Trophoblast cell (in vitro differentiated cells and primary cell): Measurements from ENCODE around the gene KATNBL1.
A peak's percentile ranks its signal among the peaks of the same experiment; 100 is the strongest.
"Not testable (repeated sequence)": the region's sequence is repeated elsewhere in the genome, so short reads cannot be mapped to it uniquely, and the experiment has no call there.

Source experiments
- DNase-seq, 2 donors: peaks; one replicate each; pipeline ENCODE4 v3.0.0-alpha.2; 2016
- H2AFZ ChIP-seq: 2 replicates; pipeline ENCODE4 v1.6.1; 2013; ENCODE audit warnings: low read length, moderate library complexity, mild to moderate bottlenecking; ENCODE audit not compliant: insufficient read depth, poor library complexity
- H2AK5ac ChIP-seq: 2 replicates; pipeline ENCODE4 v1.6.1; 2013; ENCODE audit warnings: mild to moderate bottlenecking, low read length
- H2BK120ac ChIP-seq: 2 replicates; pipeline ENCODE4 v1.6.1; 2013; ENCODE audit warnings: low read length, mild to moderate bottlenecking, moderate library complexity; ENCODE audit not compliant: insufficient read depth, poor library complexity
- H2BK12ac ChIP-seq: 2 replicates; pipeline ENCODE4 v1.6.1; 2013; ENCODE audit warnings: mild to moderate bottlenecking, low read length, moderate library complexity
- H2BK5ac ChIP-seq: 2 replicates; pipeline ENCODE4 v1.6.1; 2013; ENCODE audit warnings: low read length, low read depth, moderate library complexity, mild to moderate bottlenecking; ENCODE audit not compliant: poor library complexity
- H3K14ac ChIP-seq: 2 replicates; pipeline ENCODE4 v1.6.1; 2013; ENCODE audit warnings: mild to moderate bottlenecking, low read length
- H3K18ac ChIP-seq: 2 replicates; pipeline ENCODE4 v1.6.1; 2013; ENCODE audit warnings: mild to moderate bottlenecking, low read length
- H3K23ac ChIP-seq: 2 replicates; pipeline ENCODE4 v1.6.1; 2013; ENCODE audit warnings: low read length
- H3K27ac ChIP-seq: 2 replicates; pipeline ENCODE4 v1.5.1; 2013; ENCODE audit warnings: low read depth, mild to moderate bottlenecking, inconsistent platforms, low read length, moderate library complexity
- H3K27me3 ChIP-seq: 2 replicates; pipeline ENCODE4 v1.6.1; 2013; ENCODE audit warnings: inconsistent platforms, mild to moderate bottlenecking, low read length, moderate library complexity; ENCODE audit not compliant: insufficient read depth
- H3K36me3 ChIP-seq, 2 experiments: 1 replicate in 1 of 2; 2 replicates in 1 of 2; pipeline ENCODE4 v1.6.1; 2013; ENCODE audit warnings: low read length in 2 of 2, mild to moderate bottlenecking in 2 of 2, moderate library complexity in 1 of 2; ENCODE audit not compliant: insufficient read depth in 2 of 2, control insufficient read depth in 1 of 2
- H3K4ac ChIP-seq: 2 replicates; pipeline ENCODE4 v1.6.1; 2013; ENCODE audit warnings: low read depth, mild to moderate bottlenecking, low read length, moderate library complexity
- H3K4me1 ChIP-seq, 2 experiments: 1 replicate in 1 of 2; 2 replicates in 1 of 2; pipeline ENCODE4 v1.6.1; 2013; ENCODE audit warnings: low read length in 2 of 2, mild to moderate bottlenecking in 2 of 2, moderate library complexity in 1 of 2; ENCODE audit not compliant: insufficient read depth in 2 of 2, control insufficient read depth in 1 of 2
- H3K4me2 ChIP-seq: 2 replicates; pipeline ENCODE4 v1.6.1; 2013; ENCODE audit warnings: inconsistent platforms, mild to moderate bottlenecking, low read length, moderate library complexity
- H3K4me3 ChIP-seq: 2 replicates; pipeline ENCODE4 v1.5.1; 2013; ENCODE audit warnings: mild to moderate bottlenecking, low read depth, low read length, inconsistent platforms
- H3K79me1 ChIP-seq: one replicate; pipeline ENCODE4 v1.6.1; 2013; ENCODE audit warnings: low read length
- H3K79me2 ChIP-seq: 2 replicates; pipeline ENCODE4 v1.6.1; 2013; ENCODE audit warnings: low read length, mild to moderate bottlenecking; ENCODE audit not compliant: control insufficient read depth, insufficient read depth, poor library complexity
- H3K9ac ChIP-seq: 2 replicates; pipeline ENCODE4 v1.6.1; 2013; ENCODE audit warnings: mild to moderate bottlenecking, low read length
- H3K9me3 ChIP-seq: 2 replicates; pipeline ENCODE4 v1.6.1; 2013; ENCODE audit warnings: low read depth, mild to moderate bottlenecking, control low read depth, inconsistent platforms, low read length; ENCODE audit not compliant: insufficient read depth
- H4K12ac ChIP-seq: 2 replicates; pipeline ENCODE4 v1.6.1; 2013; ENCODE audit warnings: low read depth, mild to moderate bottlenecking, low read length, moderate library complexity
- H4K8ac ChIP-seq: 2 replicates; pipeline ENCODE4 v1.6.1; 2013; ENCODE audit warnings: low read depth, mild to moderate bottlenecking, low read length, moderate library complexity
- H4K91ac ChIP-seq: one replicate; pipeline ENCODE4 v1.6.1; 2013; ENCODE audit warnings: low read depth, mild to moderate bottlenecking, low read length, moderate library complexity
- WGBS: extraction: QIAGEN DNeasy Blood & Tissue Kit; methylation state at CpG from one replicate; pipeline ENCODE4 v1.1.7; 2013; ENCODE audit warnings: missing lambda C conversion rate; ENCODE audit not compliant: insufficient read length, insufficient coverage; ENCODE audit errors: extremely low coverage; 5-methylcytosine and 5-hydroxymethylcytosine counted together

KATNBL1 gene

GRCh38 chr15:34125945-34126344 is 84.0 kb downstream of the KATNBL1 start:
- no peaks in the 10 kb centered on the region for H3K9me3 ChIP-seq
- no peak overlapping the region for H2AFZ ChIP-seq
- H2BK120ac ChIP-seq: no peak overlapping the region
- no peak overlapping the region for H3K4me3 ChIP-seq
- no peak overlapping the region for H3K4me2 ChIP-seq
- H3K27ac ChIP-seq: no peak overlapping the region
- H3K79me1 ChIP-seq: peaks cover 4% of the 10 kb centered on the region
- H4K12ac ChIP-seq: no peak overlapping the region
- H3K18ac ChIP-seq: no peak overlapping the region
- H3K4me1 ChIP-seq: peaks cover 3% of the 10 kb centered on the region in 2 experiments
- WGBS: no CpG with 5 or more reads among the region's 1 CpG
- H2AK5ac ChIP-seq: no peak overlapping the region
- H3K23ac ChIP-seq: no peak overlapping the region
- H3K4ac ChIP-seq: no peak overlapping the region
- H3K9ac ChIP-seq: no peak overlapping the region
- H3K79me2 ChIP-seq: no peaks in the 10 kb centered on the region
- H3K36me3 ChIP-seq: no peaks in the 10 kb centered on the region
- no peak overlapping the region for H4K91ac ChIP-seq
- H2BK12ac ChIP-seq: no peak overlapping the region
- DNase-seq: peak in 1 of 2 donors; percentile 40
- no peak overlapping the region for H2BK5ac ChIP-seq
- H3K14ac ChIP-seq: no peak overlapping the region
- no peak overlapping the region for H4K8ac ChIP-seq
- H3K27me3 ChIP-seq: no peaks in the 10 kb centered on the region

- Histone ChIP-seq H3K79me2 (no peaks in the 10 kb centered on the region), H4K8ac (no peak overlapping the region), H4K12ac (no peak overlapping the region), H3K79me1 (peaks cover 4% of the 10 kb centered on the region), H4K91ac (no peak overlapping the region), H3K14ac (no peak overlapping the region), H3K4me2 (no peak overlapping the region), H3K9me3 (no peaks in the 10 kb centered on the region), H3K4ac (no peak overlapping the region), H3K27ac (no peak overlapping the region), H3K23ac (no peak overlapping the region), H2BK120ac (no peak overlapping the region), H2BK5ac (no peak overlapping the region), H2AFZ (no peak overlapping the region), H3K9ac (no peak overlapping the region), H3K27me3 (no peaks in the 10 kb centered on the region), H3K36me3 (no peaks in the 10 kb centered on the region), H3K4me1 (peaks cover 3% of the 10 kb centered on the region in 2 experiments), H3K4me3 (no peak overlapping the region), H2BK12ac (no peak overlapping the region), H2AK5ac (no peak overlapping the region), H3K18ac (no peak overlapping the region)
- WGBS: no CpG with 5 or more reads among the region's 4 CpGs
- no peak for DNase-seq
Observed at GRCh38 chr15:34124651-34125050, 85.2 kb downstream of the KATNBL1 start.

DNA sequence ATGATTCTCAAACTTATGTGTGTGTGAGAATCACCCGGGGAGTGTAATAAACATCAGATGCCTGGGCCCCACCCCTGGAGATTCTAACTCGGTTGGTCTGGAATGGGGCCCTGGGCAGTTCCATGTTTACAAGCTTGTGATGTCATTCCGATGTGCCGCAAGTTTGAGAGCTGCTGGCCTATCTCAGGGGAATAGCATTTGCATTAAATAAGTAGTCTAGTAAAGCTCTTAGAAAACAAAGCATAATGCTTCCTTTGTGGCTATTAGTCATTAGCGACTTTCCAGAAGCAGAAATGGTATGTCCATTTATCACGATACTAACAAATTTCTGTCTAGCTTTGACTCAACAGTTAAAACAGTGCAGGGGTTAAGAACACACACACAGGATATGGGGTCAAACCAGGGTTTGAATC is 87.1 kb downstream of the KATNBL1 start:
- Histone ChIP-seq H3K4ac (no peak overlapping the region), H4K8ac (no peak overlapping the region), H3K18ac (no peak overlapping the region), H4K12ac (no peak overlapping the region), H2BK120ac (no peak overlapping the region), H3K36me3 (no peaks in the 10 kb centered on the region), H2AFZ (no peak overlapping the region), H3K79me2 (no peaks in the 10 kb centered on the region), H3K9ac (no peak overlapping the region), H3K23ac (no peak overlapping the region), H2AK5ac (no peak overlapping the region), H3K9me3 (no peaks in the 10 kb centered on the region), H3K4me2 (no peak overlapping the region), H3K27ac (peak overlapping the region; percentile 43), H3K27me3 (no peaks in the 10 kb centered on the region), H3K4me1 (peaks cover 3% of the 10 kb centered on the region in 2 experiments), H4K91ac (no peak overlapping the region), H3K4me3 (no peak overlapping the region), H2BK12ac (no peak overlapping the region), H3K14ac (no peak overlapping the region), H2BK5ac (no peak overlapping the region), H3K79me1 (peaks cover 6% of the 10 kb centered on the region)
- peak; percentile 68 to 72 for DNase-seq
- WGBS: no CpG with 5 or more reads among the region's 6 CpGs

GRCh38 chr15:34121786-34122185 is 88.1 kb downstream of the KATNBL1 start:
- H3K18ac ChIP-seq, H3K14ac ChIP-seq, H2BK12ac ChIP-seq, H2BK120ac ChIP-seq, H3K4ac ChIP-seq, H3K27me3 ChIP-seq, H2AFZ ChIP-seq, H3K79me2 ChIP-seq, H3K9me3 ChIP-seq, H3K9ac ChIP-seq, H4K91ac ChIP-seq, H3K79me1 ChIP-seq, H3K4me1 ChIP-seq, H4K12ac ChIP-seq, H4K8ac ChIP-seq, H3K4me3 ChIP-seq, H3K23ac ChIP-seq, H3K36me3 ChIP-seq, H3K4me2 ChIP-seq, H2AK5ac ChIP-seq: not testable (repeated sequence)
- peak; percentile 25 to 30 for DNase-seq
- Histone ChIP-seq H3K27ac (peak overlapping the region; percentile 56), H2BK5ac (peak overlapping the region; percentile 5)
- no CpG with 5 or more reads among the region's 12 CpGs for WGBS
